Measurements from ENCODE around the gene ABI3BP.

Gene ABI3BP

DNA sequence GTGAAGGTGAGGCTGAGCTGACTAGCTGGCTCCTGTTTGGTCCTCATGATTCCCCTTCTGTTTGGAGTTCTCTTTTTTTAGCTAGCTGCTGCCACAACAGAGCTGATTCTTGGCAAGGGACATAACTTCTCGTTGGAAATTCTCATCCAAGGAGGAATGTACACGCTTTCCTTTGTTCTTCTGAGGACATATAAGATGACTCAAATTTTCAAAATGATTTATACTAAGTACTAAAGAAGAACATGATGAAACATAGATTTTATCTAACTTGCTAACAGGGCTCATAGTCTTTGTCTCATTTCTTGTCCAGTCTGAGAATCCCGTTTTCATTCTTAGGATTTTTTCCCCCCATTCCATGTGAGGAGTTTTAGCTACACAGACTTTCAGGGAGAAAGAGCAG lies 286.9 kb downstream of the ABI3BP start:
- no peak for TF ChIP-seq CTCF (IDR thresholded peaks at IDR 0.05; ENCODE audit: borderline replicate concordance, insufficient read depth, low read depth, low read length)
- no peak overlapping the region for H3K4me3 ChIP-seq (ENCODE audit: low read depth, low read length)

GRCh38 chr3:100703865-100704264 lies 289.4 kb downstream of the ABI3BP start:
- H3K4me3 ChIP-seq (ENCODE audit: low read depth, low read length), result no peak overlapping the region
- TF ChIP-seq CTCF (IDR thresholded peaks at IDR 0.05; ENCODE audit: borderline replicate concordance, insufficient read depth, low read depth, low read length), result no peak

- H3K4me3 ChIP-seq (ENCODE audit: low read depth, low read length), result no peak overlapping the region
- no peak for TF ChIP-seq CTCF (IDR thresholded peaks at IDR 0.05; ENCODE audit: borderline replicate concordance, insufficient read depth, low read depth, low read length)
Observed at GRCh38 chr3:100702980-100703345, 290.3 kb downstream of the ABI3BP start.

DNA sequence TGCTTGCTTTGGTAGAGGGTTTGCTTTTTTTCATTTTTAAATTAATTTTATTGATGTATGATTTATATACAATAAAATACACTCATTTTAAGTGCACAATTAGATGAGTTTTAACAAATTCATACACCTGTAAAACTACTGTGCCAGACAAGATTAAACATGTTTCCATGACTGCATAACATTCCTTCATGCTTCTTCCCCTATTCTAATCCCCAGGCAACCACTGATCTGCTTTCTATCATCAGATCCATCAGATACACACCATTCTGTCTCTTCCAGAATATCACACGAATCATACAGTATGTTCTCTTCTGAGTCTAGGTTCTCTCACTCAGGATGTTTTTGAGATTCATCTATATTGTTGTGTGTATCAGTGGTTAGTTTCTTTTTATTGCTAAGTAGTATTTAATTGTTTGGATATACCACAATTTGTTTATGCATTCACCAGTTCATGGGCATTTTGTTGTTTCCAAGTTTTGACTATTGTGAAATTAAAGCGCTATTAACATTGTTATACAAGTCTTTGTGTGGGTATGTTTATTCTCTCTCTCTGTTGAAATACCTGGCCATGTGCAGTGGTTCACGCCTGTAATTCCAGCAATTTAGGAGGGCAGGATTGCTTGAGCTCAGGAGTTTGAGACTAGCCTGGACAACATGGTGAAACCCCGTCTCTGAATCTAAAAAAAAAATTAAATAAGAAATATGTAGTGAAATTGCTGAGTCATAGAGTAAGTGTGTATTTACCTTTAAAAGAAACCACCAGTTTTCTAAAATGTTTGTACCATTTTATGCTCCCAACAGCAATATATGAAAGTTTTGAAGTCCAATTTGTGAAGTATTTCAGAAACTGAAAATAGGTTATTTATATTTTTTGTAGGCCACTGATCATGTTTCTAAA lies 290.9 kb downstream of the ABI3BP start:
- H3K4me3 ChIP-seq (ENCODE audit: low read depth, low read length), result no peak overlapping the region
- no peak for TF ChIP-seq CTCF (IDR thresholded peaks at IDR 0.05; ENCODE audit: borderline replicate concordance, insufficient read depth, low read depth, low read length)

GRCh38 chr3:100700708-100701107 lies 292.5 kb downstream of the ABI3BP start:
- TF ChIP-seq CTCF (IDR thresholded peaks at IDR 0.05; ENCODE audit: borderline replicate concordance, insufficient read depth, low read depth, low read length), result no peak
- no peak overlapping the region for H3K4me3 ChIP-seq (ENCODE audit: low read depth, low read length)
